Subcutaneous abdominal adipose tissue (tissue), 5 donors: Measurements from ENCODE around the gene SYDE2.

Experiments used
- H3K27ac ChIP-seq: one replicate; pipeline ENCODE4 v1.7.0; 2013; ENCODE audit warnings: low read depth, mild to moderate bottlenecking, inconsistent platforms, low read length, moderate library complexity
- H3K27me3 ChIP-seq, 5 donors: one replicate each; pipeline ENCODE4 v1.7.0; 2013; ENCODE audit warnings: low read length in 5 of 5, inconsistent platforms in 1 of 5; ENCODE audit not compliant: control insufficient read depth in 5 of 5, insufficient read depth in 4 of 5
- H3K36me3 ChIP-seq, 5 donors: one replicate each; pipeline ENCODE4 v1.7.0; 2013; ENCODE audit warnings: low read length in 5 of 5; ENCODE audit not compliant: control insufficient read depth in 5 of 5, insufficient read depth in 5 of 5
- H3K4me1 ChIP-seq, 5 donors: one replicate each; pipeline ENCODE4 v1.7.0; 2013; ENCODE audit warnings: low read length in 5 of 5, mild to moderate bottlenecking in 3 of 5, moderate library complexity in 1 of 5; ENCODE audit not compliant: control insufficient read depth in 5 of 5, insufficient read depth in 5 of 5
- H3K4me3 ChIP-seq, 5 donors: one replicate each; pipeline ENCODE4 v1.7.0; 2013; ENCODE audit warnings: low read length in 5 of 5, low read depth in 1 of 5
- H3K9ac ChIP-seq, 5 donors: one replicate each; pipeline ENCODE4 v1.7.0; 2013; ENCODE audit warnings: low read length in 5 of 5, mild to moderate bottlenecking in 4 of 5, moderate library complexity in 3 of 5
- H3K9me3 ChIP-seq, 5 donors: one replicate each; pipeline ENCODE4 v1.7.0; 2013; ENCODE audit warnings: low read length in 5 of 5; ENCODE audit not compliant: control insufficient read depth in 5 of 5
- donor health status: healthy.
- donor health status: healthy.
- donor health status: healthy.
- donor health status: healthy.
- donor health status: healthy.

SYDE2 gene

DNA sequence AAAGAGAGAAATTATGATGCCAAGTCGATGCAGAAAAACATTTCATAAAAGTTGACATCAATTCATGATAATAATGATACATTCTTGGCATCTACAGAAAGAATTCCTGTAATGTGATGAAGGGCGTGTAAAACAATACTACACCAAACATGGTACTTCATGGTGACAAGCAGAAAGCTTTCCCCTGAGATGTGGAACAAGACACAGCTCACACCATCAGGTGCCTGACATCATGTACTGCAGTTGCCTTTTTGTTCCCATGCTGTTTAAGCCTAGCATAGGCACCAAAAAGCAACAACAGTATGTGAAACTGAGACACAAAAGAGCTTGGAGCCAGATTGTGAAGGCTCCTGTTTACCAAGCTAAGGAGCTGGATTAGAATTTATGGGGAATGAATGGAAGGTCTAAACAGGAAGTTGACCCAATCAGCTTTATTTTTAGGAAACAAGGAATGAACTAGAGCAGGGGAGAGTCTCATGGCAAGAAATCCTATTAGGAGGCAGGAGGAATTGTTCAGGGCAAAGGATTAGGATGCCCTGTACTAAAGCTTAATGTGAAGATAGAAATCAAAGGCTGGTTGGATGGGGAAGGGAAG is 67.2 kb downstream of the SYDE2 start:
- Histone ChIP-seq H3K9ac (no peak overlapping the region), H3K36me3 (no peaks in the 10 kb centered on the region), H3K9me3 (no peaks in the 10 kb centered on the region), H3K27ac (no peak overlapping the region), H3K4me1 (peaks cover 0 to 3% (median 0%) of the 10 kb centered on the region in 5 donors), H3K27me3 (no peaks in the 10 kb centered on the region), H3K4me3 (no peak overlapping the region)

DNA sequence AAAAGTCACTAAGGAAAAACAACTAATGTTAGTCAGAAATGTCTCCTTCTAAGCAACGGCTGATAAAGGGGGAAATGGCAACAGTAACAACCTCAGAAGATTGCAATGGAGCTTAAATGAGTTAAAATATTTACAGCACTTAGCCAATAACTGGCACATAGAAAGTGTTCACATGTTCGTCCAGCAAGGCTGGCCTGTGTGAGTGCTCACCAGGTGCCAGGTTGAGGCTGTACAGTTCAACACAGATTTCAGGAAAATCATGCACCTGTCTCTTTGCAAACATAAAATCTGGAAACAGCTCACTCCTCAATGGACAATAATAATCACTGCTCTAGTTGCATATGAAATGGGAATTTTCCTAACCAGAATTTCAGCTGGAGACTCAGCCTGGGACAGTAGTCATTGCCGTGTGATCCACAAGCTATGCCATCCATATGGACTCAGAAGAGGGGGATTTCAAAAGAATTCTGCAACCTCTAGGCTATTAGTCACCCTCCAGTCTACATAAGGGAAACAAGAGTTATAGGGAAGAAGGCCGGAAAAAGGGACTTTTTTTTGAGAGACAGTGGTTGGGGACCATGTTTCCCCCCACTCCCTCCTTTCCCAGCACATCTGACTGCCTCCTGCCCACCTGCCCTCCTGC is 68.6 kb downstream of the SYDE2 start:
- Histone ChIP-seq H3K4me1 (no peaks in the 10 kb centered on the region), H3K36me3 (no peaks in the 10 kb centered on the region), H3K27me3 (no peaks in the 10 kb centered on the region), H3K4me3 (no peak overlapping the region), H3K9me3 (no peaks in the 10 kb centered on the region), H3K9ac (no peak overlapping the region), H3K27ac (no peak overlapping the region)

DNA sequence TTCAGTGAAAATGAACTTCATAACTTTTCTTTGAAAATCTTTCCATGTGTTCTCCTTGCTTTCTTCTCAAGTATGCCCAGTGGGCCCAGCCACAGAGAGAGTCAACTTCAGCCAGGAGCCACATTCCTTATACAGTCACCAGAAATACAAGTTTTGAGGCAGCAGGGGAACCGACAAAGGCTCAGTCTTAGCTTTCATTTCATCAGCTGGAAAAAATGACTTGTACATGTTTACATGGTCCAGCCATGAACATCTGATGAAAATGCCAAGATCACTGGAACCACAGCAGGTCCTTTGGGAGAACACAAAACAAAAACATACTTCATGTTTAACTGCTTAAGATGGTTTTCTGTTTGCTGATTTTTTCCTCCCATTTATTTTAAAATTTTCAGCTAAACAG is 72.5 kb downstream of the SYDE2 start:
- Histone ChIP-seq H3K9me3 (no peaks in the 10 kb centered on the region), H3K27ac (no peak overlapping the region), H3K36me3 (no peaks in the 10 kb centered on the region), H3K4me3 (no peak overlapping the region), H3K27me3 (no peaks in the 10 kb centered on the region), H3K9ac (no peak overlapping the region), H3K4me1 (peaks cover 0 to 4% (median 0%) of the 10 kb centered on the region in 5 donors)

DNA sequence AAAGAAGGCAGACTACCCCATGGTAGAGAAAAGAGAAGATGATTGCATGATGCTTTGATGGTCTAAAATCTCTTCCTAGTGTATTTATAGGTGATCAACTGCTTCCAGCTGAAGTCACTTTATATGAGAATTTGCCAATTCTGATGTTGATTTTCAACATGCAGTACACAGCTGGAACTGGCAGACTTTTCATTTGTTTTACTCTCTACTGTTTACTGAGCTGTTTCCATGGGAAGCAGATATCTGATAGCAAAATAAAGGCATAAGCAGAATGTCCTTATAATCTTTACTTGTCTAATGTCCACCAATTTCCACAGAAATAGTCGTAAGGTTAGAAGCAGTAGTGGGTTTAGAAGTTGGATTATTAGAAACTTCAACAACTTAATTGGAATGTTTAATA is 74.9 kb downstream of the SYDE2 start:
- Histone ChIP-seq H3K9ac (no peak overlapping the region), H3K4me1 (peaks cover 0 to 4% (median 0%) of the 10 kb centered on the region in 5 donors), H3K4me3 (no peak overlapping the region), H3K27ac (no peak overlapping the region), H3K27me3 (no peaks in the 10 kb centered on the region), H3K9me3 (no peaks in the 10 kb centered on the region), H3K36me3 (no peaks in the 10 kb centered on the region)

DNA sequence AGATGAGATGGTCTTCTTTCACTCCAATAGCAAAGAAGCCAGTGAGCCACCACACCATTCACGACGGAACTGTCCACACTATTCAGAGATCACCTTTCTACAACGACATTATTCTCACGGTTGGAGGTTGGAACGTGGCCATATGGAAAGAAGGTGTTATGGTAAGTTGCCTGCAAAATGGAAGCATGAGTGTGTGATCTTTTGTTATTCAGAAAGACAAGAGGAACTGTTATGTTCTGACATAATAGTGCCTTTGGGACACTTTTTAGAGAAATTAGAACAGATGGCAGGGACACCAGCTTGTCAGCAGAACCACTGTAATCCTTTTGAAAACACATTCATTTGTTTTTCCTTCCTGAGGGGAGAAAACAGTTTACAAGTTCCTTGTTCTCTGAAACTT is 76.7 kb downstream of the SYDE2 start:
- H3K9me3 ChIP-seq: no peaks in the 10 kb centered on the region
- H3K4me3 ChIP-seq: no peak overlapping the region
- no peaks in the 10 kb centered on the region for H3K27me3 ChIP-seq
- H3K4me1 ChIP-seq: peaks cover 0 to 4% (median 0%) of the 10 kb centered on the region in 5 donors
- no peaks in the 10 kb centered on the region for H3K36me3 ChIP-seq
- no peak overlapping the region for H3K9ac ChIP-seq
- H3K27ac ChIP-seq: no peak overlapping the region

DNA sequence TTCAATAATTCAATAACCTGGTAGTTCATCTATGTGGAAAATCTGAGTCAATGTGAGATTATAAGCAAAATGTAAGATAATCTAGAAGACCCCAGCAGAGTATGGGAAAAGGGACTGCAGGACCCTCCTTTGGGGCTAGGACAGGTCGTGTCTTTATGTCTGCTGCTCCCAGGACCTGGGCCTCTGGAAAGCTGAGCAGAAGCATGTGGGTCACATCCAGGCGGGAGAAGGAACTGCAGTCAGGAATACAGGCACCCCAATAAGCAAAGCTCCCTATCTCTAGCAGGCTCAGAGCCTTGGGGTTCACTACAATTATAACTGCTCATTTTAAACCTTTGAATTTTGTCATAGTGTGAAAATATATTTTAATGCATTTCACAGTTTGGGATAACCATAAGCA is 78.6 kb downstream of the SYDE2 start:
- Histone ChIP-seq H3K4me3 (no peak overlapping the region), H3K27me3 (no peaks in the 10 kb centered on the region), H3K9me3 (no peaks in the 10 kb centered on the region), H3K36me3 (no peaks in the 10 kb centered on the region), H3K27ac (no peak overlapping the region), H3K9ac (no peak overlapping the region), H3K4me1 (peaks cover 0 to 4% (median 0%) of the 10 kb centered on the region in 5 donors)

DNA sequence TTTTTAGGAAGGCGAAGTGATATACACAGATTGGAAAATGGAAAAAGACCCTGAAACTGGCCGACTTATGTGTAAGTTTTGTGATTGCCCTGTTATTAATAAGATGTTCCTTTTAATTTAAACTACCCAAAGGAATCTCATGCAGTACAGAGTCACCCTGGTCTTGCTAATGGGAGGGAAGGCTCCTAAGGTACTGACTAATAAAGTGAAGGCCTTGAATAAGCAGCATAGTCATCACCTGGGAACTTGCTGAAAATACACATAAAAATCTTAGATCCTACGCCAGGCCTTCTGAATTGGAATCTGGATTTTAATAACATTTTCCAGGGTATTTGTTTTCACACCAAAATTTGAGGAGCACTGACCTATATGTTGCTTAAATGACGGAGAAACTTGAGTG is 79.1 kb downstream of the SYDE2 start:
- Histone ChIP-seq H3K27ac (no peak overlapping the region), H3K4me3 (no peak overlapping the region), H3K36me3 (no peaks in the 10 kb centered on the region), H3K9ac (no peak overlapping the region), H3K4me1 (peaks cover 0 to 4% (median 0%) of the 10 kb centered on the region in 5 donors), H3K9me3 (no peaks in the 10 kb centered on the region), H3K27me3 (no peaks in the 10 kb centered on the region)

DNA sequence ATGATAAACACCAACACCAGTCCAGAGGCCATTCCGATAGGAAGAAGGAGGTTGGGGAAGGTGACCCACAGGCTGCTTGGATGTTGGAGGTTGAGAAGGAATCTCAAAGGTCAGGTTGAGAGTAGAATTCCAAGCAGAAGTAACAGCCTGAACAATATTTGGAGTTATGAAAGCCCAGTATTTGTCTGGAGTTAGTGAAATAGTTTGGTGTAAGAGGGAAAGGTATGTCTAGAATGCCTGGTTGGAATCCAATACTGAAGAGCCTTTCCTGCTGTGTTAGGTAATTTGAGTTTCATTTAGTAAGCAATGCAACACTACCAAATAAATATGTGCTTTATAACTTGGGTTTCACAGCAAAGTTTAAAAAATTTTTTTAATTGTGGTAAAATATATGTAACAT is 82.1 kb downstream of the SYDE2 start:
- H3K4me1 ChIP-seq: no peaks in the 10 kb centered on the region
- peaks cover 0 to 3% (median 0%) of the 10 kb centered on the region in 5 donors for H3K36me3 ChIP-seq
- no peaks in the 10 kb centered on the region for H3K9me3 ChIP-seq
- H3K27me3 ChIP-seq: no peaks in the 10 kb centered on the region
- no peak overlapping the region for H3K9ac ChIP-seq
- no peak overlapping the region for H3K27ac ChIP-seq
- H3K4me3 ChIP-seq: no peak overlapping the region

DNA sequence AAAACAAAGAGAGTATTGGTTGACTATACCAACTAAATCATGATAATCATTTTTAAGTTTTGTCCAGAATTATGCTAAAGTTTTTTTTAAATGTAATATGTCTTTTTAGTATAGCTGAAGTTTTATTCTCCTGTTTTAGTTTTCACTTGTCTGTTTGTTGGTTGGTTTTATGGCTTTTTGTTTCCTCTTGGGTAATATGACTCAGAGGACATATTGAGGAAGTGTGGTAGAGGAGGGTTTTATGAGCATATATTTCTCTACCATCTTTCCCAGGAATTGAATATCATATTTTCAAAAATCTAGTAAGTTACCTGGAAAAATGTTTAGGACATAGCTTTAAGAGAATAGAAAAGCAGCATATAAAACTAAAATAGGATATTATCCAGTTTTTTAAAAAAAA is 84.0 kb downstream of the SYDE2 start:
- Histone ChIP-seq H3K27ac (no peak overlapping the region), H3K9me3 (no peaks in the 10 kb centered on the region), H3K9ac (no peak overlapping the region), H3K4me3 (no peak overlapping the region), H3K4me1 (no peaks in the 10 kb centered on the region), H3K36me3 (peaks cover 0 to 3% (median 0%) of the 10 kb centered on the region in 5 donors), H3K27me3 (no peaks in the 10 kb centered on the region)

DNA sequence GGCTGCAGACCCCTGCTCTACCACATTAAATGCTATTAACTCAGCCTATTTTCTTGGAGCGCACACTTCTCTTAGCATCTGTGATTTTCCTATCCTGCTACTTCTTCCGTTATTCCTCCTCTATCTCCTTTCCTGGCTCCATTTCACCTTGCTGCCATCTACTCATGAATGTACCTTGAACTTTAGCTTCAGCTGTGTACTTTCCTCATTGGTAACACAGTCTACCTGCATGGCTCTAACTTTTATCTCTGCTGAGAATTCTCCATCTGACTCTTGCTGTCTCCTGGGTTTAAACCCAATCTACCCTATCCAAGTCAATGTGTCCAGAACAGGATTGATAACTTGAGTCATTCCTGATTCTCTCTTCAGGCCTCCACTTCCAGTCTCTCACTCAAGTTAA is 84.9 kb downstream of the SYDE2 start:
- Histone ChIP-seq H3K9me3 (no peaks in the 10 kb centered on the region), H3K27me3 (no peaks in the 10 kb centered on the region), H3K9ac (no peak overlapping the region)

More for the DNA sequence above, 84.9 kb downstream of the SYDE2 start:
- no peaks in the 10 kb centered on the region for H3K4me1 ChIP-seq
- H3K27ac ChIP-seq: no peak overlapping the region
- H3K4me3 ChIP-seq: no peak overlapping the region
- peaks cover 0 to 3% (median 0%) of the 10 kb centered on the region in 5 donors for H3K36me3 ChIP-seq
